ENCODE data around the gene FAM8A1.

Gene FAM8A1

GRCh38 chr6:17601386-17601703 is 1.2 kb downstream of the FAM8A1 start:
- no peak for DNase-seq (ENCODE audit: low read depth in 2 of 3, low spot score in 2 of 3)

DNA sequence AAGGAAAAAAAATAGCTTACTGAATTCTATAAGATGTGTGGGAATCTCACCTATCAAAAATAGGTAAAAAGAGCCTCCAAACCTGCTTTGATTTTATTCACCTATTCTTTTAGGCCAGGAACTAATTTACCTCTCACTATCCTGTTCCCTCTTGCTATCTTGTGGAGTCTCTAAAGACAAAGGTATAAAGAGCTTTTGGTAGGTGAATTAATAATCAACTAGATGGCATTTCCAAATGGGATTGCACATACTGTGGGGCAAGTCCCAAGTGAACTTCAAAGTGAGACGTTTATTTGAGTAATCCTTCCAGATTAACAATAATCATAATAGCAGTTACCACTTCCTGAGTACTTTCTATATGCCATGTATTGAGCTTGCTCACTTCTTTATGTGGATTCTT is 2.8 kb downstream of the FAM8A1 start:
- DNase-seq (ENCODE audit: low read depth in 2 of 3, low spot score in 2 of 3), result no peak

- no peak for DNase-seq (ENCODE audit: low read depth in 2 of 3, low spot score in 2 of 3)
Observed at GRCh38 chr6:17606606-17607005, 6.5 kb downstream of the FAM8A1 start.

DNA sequence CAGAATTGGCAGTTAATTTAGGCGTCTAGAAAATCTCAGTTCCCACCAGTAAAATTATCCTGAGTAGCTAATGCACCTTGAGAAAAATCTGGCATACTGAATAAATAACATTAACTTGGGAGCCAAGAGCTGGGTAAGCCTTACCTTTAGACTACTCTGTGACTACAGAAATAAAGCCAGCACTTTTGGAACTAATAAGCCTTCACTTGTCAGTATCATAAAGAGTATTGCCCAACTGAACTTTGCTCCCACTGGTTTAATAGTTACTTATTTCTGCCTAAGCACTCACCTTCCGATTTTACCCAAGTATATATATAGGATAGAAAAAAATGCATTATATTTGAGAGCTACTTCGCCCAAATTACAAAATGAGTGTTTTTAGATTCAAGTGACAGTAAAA is 10.7 kb downstream of the FAM8A1 start:
- no peak for DNase-seq (ENCODE audit: low read depth in 2 of 3, low spot score in 2 of 3)

DNA sequence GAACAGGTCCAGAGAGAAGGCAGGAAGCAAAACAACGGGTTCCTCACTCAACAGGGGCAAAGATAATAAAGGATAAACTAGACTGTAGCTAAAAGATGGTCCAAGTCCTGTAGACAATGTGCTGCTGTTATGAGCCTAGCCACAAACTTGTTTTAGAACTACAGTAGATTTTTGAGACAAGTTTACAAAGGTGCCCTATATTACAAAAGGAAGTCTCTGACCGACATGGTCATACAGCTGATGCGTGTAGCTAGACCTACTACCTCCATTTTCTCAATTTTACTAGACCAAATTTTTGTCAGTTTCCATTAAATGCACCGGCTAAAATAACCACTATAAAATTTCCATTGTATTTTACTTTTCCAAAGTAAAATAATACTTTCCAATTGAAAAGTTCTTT is 11.9 kb downstream of the FAM8A1 start:
- no peak for DNase-seq (ENCODE audit: low read depth in 2 of 3, low spot score in 2 of 3)

DNA sequence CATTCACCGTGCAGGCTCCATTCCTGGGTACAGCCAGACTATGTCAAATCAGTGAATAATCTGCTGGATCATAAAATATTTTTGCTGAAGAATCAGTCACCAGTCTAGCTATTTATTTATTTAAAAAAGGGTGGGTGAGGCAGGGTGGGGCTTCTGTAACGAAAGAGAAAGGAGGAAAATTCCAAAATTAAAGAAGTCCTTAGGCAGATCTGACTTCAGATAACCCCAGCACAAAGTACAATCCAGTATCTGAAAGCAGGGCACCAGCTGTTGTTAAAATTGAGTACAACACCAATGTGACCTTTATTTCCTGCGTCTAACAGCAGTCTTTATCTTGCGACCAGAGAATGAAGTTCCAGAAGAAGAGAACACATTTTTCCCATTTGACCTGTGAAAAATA is 15.7 kb downstream of the FAM8A1 start:
- DNase-seq (ENCODE audit: low read depth in 2 of 3, low spot score in 2 of 3), result no peak

DNA sequence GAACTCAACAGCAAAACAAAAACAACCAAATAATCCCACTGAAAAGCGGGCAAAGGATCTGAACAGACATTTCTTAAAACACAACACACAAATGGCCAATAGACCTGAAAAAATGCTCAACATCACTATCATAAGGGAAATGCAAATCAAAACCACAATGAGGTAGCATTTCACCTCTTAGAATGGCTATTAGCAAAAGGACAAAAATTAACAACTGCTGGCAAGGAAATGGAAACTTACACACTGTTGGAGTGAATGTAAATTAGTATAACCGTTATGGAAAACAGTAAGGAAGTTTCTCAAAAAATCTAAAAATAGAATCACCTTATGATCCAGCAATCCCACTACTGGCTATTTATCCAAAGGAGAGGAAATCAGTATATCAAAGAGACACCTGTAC is 20.9 kb downstream of the FAM8A1 start:
- no peak for DNase-seq (ENCODE audit: low read depth in 2 of 3, low spot score in 2 of 3)

DNA sequence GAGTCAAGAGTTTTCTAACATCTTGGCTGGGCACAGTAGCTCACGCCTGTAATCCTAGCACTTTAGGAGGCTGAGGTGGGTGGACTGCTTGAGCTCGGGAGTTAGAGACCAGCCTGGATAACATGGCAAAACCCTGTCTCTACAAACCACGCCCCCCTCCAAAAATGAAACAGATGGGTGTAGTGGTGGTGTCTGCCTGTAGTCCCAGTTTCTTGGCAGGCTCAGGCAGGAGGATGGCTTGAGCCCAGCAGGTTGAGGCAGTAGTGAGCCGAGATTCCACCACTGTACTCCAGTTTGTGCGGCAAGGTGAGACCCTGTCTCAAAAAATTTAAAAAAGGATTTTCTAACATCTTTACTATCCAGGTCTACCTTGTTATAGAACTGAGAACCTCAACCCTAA is 22.0 kb downstream of the FAM8A1 start:
- DNase-seq (ENCODE audit: low read depth in 2 of 3, low spot score in 2 of 3), result no peak

DNA sequence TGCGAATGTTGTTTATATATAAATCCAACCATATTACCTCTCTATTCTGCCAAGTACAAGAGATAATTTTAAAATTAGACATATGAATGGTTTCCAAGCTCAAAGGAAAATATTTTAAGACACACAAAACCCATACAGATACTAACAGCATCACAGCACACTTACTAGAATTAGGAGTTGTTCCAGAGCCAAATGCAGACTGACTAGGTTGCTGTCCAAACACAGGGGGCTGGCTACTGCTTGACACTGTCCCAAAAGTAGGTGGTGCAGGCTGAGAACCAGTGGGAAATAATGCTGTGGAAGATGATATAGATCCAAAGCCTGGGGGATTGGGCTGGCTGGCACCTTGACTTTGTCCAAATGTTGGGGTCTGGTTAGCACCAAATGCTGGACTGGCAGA is 24.3 kb downstream of the FAM8A1 start:
- DNase-seq (ENCODE audit: low read depth in 2 of 3, low spot score in 2 of 3), result no peak

- DNase-seq (ENCODE audit: low read depth in 2 of 3, low spot score in 2 of 3), result no peak
Observed at GRCh38 chr6:17628873-17629272, 28.8 kb downstream of the FAM8A1 start.

DNA sequence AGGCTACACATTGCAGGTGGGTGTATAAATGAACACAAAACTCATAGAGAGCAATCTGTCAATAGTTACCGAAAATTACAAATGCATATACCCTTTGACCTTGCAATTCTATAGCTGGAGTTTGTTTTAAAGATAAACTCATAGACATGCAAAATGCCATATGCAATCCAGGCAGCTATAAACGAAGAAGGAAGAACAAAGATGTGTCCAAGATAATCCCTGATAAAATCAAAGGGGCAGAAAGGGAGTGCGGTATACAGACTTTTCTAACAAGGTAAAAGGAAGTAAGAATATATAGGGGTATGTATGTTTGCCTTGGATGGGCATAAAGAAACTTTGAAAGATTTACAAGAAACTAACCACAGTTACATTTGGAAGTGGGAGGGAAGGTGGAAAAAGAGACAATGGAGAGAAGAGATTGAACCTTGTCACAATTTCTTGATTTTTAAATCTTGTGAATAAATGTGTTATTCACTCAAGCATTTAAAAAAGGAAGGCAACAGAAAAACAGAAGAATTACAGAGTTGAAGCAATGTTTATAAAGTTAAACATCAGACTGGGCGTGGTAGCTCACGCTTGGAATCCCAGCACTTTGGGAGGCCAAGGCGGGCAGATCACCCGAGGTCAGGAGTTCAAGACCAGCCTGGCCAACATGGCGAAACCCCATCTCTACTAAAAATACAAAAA is 29.9 kb downstream of the FAM8A1 start:
- DNase-seq (ENCODE audit: low read depth in 2 of 3, low spot score in 2 of 3), result no peak

DNA sequence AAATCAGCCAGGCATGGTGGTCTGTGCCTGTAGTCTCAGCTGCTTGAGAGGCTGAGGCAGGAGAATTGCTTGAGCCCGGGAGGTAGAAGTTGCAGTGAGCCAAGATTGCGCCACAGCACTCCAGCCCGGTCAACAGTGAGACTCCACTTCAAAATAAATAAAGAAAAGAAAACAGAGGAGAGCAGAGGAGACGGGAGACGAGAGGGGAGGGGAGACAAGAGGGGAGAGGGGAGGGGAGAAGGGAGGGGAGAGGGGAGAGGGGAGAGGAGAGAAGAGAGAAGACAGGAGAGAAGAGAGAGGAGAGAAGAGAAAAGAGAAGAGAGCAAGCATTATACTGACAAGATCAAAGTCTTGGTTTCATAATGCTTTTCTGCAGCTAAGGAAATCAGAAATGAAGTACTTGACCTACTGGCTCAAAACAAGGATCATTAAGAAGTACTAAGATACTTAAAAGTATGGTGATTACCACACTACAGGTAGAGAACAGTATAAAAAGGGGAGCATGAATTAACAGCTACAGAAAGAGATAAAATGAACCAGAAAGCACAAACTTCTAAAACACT is 30.5 kb downstream of the FAM8A1 start:
- no peak for DNase-seq (ENCODE audit: low read depth in 2 of 3, low spot score in 2 of 3)

- no peak for DNase-seq (ENCODE audit: low read depth in 2 of 3, low spot score in 2 of 3)
Observed at GRCh38 chr6:17632934-17633333, 32.8 kb downstream of the FAM8A1 start.

DNA sequence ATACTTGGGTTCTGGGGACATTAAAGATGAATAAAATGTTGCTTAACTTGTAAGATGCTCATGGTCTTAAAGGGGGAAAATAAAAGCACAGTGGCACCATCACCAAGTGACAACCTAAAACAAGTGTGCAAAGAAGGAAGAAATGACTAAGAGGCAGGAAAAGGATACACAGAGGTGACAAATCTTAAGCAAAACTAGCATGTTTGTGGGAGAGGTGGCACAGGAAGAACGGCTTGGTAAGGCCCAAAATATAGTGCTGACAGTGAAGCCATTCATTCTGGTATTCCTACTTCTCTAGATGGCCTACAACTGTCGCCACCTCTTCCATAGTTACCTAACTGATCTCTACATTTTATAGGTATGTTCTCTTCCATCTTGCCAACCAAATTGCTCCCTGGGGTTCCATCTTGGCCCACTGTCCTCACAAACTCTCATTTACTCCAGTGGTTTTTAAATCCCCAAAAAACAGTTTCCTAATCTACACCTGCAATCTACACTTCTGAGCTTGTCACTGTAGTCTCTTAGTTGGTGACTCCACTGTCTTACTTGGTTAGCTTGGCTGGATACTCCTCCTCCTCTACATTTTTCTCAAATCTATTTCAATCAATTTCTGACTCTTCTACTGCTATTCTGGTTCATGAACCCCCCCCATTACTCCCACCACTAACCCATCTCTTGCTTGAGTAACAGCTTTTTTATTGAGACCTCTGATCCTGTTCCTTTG is 33.5 kb downstream of the FAM8A1 start:
- no peak for DNase-seq (ENCODE audit: low read depth in 2 of 3, low spot score in 2 of 3)

DNA sequence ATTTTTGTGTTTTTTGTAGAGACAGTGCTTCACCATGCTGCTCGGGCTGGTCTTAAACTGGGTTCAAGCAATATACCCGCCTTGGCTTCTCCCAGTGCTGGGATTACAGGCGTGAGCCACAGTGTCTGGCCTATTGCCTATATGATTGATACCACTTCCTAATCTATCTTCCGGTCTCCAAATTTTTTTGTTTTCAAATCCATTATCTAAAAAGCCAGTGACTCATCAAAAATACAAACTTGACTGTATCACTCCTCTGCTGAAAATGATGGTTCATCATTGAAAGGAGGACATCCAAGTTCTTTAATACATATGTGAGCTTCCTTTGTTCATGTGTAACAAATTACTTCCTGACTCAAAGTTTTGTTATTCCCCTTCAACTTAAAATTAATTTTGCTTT is 35.5 kb downstream of the FAM8A1 start:
- no peak for DNase-seq (ENCODE audit: low read depth in 2 of 3, low spot score in 2 of 3)

GRCh38 chr6:17638212-17638715 is 38.2 kb downstream of the FAM8A1 start:
- no peak for DNase-seq (ENCODE audit: low read depth in 2 of 3, low spot score in 2 of 3)

- no peak for DNase-seq (ENCODE audit: low read depth in 2 of 3, low spot score in 2 of 3)
Observed at GRCh38 chr6:17640477-17640917, 40.4 kb downstream of the FAM8A1 start.

DNA sequence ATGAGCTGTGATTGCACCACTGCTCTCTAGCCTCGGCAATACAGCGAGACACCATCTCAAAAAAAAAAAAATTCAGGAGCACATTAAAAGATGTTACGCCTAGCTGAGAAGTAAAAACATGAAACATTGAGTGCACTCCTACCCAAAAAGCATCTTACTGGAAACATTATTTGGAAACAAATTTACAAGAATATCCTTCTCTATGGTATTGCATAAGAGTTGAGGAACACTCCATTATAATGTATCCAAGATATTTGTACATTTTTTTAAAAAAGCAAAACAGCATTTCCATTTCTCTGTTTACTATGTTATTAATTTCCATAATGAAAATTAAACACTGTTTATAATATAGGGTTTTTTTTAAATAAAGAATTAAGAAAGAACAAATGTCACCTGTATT is 48.6 kb downstream of the FAM8A1 start:
- no peak for DNase-seq (ENCODE audit: low read depth in 2 of 3, low spot score in 2 of 3)

DNA sequence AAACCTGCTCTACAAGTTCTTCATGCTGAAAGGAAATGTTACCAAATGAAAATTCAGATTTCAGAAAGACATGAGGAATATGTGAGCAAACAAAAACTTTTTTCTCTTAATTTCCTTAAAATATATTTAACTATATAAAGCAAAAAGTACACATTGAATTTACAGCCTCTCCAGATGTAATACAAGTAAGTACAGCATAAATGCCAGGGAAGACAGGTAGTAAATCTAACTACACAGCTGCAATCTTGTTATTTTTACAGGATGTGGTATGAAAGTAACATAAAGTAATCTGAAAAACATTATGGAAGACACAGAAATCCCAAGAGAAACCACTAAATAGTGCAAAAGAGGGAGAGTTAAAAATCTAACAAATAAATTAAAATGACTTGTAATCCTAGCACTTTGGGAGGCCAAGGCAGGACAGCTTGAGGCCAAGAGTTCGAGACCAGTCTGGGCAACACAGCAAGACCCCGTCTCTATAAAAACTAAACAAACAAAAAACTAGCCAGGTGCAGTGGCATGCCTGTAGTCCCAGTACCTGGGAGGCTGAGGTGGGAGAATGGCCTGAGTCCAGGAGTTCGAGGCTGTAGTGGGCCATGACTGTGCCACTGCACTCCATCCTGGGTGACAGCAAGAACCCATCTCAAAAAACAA is 50.7 kb downstream of the FAM8A1 start:
- DNase-seq (ENCODE audit: low read depth in 2 of 3, low spot score in 2 of 3), result no peak

DNA sequence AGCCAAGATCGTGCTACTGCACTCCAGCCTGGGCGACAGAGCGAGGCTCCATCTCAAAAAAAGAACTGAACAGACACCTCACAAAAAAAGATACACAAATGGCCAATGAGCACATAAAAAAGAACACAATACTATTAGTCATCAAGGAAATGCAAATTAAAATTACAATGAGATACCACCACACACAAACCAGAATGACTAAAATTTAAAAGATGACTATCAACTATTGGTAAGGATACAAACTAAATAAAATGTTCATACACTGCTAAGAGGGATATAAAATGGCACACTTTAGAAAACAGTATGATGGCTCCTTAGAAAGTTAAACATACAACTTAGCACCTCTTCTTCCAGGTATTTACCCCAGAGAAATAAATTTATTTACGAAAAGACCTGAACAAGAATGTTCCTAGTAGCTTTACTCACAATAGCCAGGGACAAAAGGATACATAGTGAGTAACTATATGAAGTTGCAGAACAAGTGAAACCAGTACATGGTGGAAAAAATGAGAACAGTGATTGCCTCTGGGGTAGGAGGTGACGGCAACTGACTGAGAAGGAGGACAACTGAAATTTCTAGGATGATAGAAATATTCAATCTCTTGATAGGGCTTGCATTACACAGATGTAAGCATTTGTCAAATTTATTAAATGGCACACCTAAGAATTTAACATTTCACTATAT is 53.2 kb downstream of the FAM8A1 start:
- DNase-seq (ENCODE audit: low read depth in 2 of 3, low spot score in 2 of 3), result no peak

- no peak for DNase-seq (ENCODE audit: low read depth in 2 of 3, low spot score in 2 of 3)
Observed at GRCh38 chr6:17656092-17656491, 56.0 kb downstream of the FAM8A1 start.
